GM11168 (cell line): ENCODE data around the gene OR1F1.
"Not testable (repeated sequence)": the region's sequence is repeated elsewhere in the genome, so short reads cannot be mapped to it uniquely, and the experiment has no call there.

Experiments
- in situ Hi-C: fragments of 300-500 bp; cut with MboI; formaldehyde crosslinking; loops from one replicate; pipeline ENCODE4 v1.12.0; 2022; ENCODE audit warnings: low sequenced_read_pairs; ENCODE audit not compliant: unreplicated experiment

The OR1F1 gene

GRCh38 chr16:3150346-3151218 lies 37.4 kb upstream of the OR1F1 start:
- in situ Hi-C loops = no loop called here

GRCh38 chr16:3152027-3152276 lies 36.1 kb upstream of the OR1F1 start:
- in situ Hi-C loops = no loop called here

GRCh38 chr16:3152277-3152990 lies 35.6 kb upstream of the OR1F1 start:
- in situ Hi-C loops = no loop called here

GRCh38 chr16:3152991-3153368 lies 35.0 kb upstream of the OR1F1 start:
- in situ Hi-C loops = no loop called here

- in situ Hi-C loops = no loop called here
Observed at GRCh38 chr16:3155181-3155580, 32.8 kb upstream of the OR1F1 start.

GRCh38 chr16:3155972-3156371 lies 32.0 kb upstream of the OR1F1 start:
- in situ Hi-C loops = no loop called here

- in situ Hi-C loops = no loop called here
Observed at GRCh38 chr16:3157229-3158025, 30.6 kb upstream of the OR1F1 start.

- in situ Hi-C loops = no loop called here
Observed at GRCh38 chr16:3158026-3158509, 29.9 kb upstream of the OR1F1 start.

GRCh38 chr16:3158510-3159314 lies 29.3 kb upstream of the OR1F1 start:
- in situ Hi-C loops = no loop called here

- in situ Hi-C loops = no loop called here
Observed at GRCh38 chr16:3161235-3162018, 26.6 kb upstream of the OR1F1 start.

- in situ Hi-C loops = no loop called here
Observed at GRCh38 chr16:3164121-3164991, 23.6 kb upstream of the OR1F1 start.

GRCh38 chr16:3165111-3165822 lies 22.7 kb upstream of the OR1F1 start:
- in situ Hi-C loops = no loop called here

GRCh38 chr16:3166505-3166886 lies 21.5 kb upstream of the OR1F1 start:
- in situ Hi-C loops = no loop called here

- in situ Hi-C loops = not testable (repeated sequence)
Observed at GRCh38 chr16:3168729-3169128, 19.3 kb upstream of the OR1F1 start.

GRCh38 chr16:3170440-3171180 lies 17.4 kb upstream of the OR1F1 start:
- in situ Hi-C loops = no loop called here

- in situ Hi-C loops = no loop called here
Observed at GRCh38 chr16:3171181-3171854, 16.7 kb upstream of the OR1F1 start.
